Smooth muscle cell (in vitro differentiated cells): ENCODE results near the gene PDZD7. TPM values are rescaled to one million over a fixed set of nuclear protein-coding genes. Genes with fewer than 3 reads are reported as not detected.
A peak's percentile ranks its signal among the peaks of the same experiment; 100 is the strongest.

Experiments used
- DNase-seq: peaks from one replicate; lab custom pipeline; 2025; ENCODE audit not compliant: unreplicated experiment; lab: John Stamatoyannopoulos, UW
- H2AFZ ChIP-seq: fragments of 200-600 bp; sonication (generic); 2 replicates; pipeline ENCODE4 v1.6.0; 2016; ENCODE audit warnings: antibody characterized with exemption, low read depth, mild to moderate bottlenecking
- H3F3A ChIP-seq: fragments of 200-600 bp; sonication (generic); 2 replicates; pipeline ENCODE4 v1.6.0; 2017; ENCODE audit warnings: antibody characterized with exemption, low read depth
- H3K27ac ChIP-seq: fragments of 200-600 bp; sonication (generic); 2 replicates; pipeline ENCODE4 v1.5.1; 2016; ENCODE audit warnings: low read depth, mild to moderate bottlenecking
- H3K27me3 ChIP-seq: fragments of 200-600 bp; sonication (generic); 2 replicates; pipeline ENCODE4 v1.6.1; 2016; ENCODE audit warnings: low read depth, mild to moderate bottlenecking
- H3K36me3 ChIP-seq: fragments of 200-600 bp; sonication (generic); 2 replicates; pipeline ENCODE4 v1.5.1; 2016; ENCODE audit warnings: low read depth
- H3K4me1 ChIP-seq: fragments of 200-600 bp; sonication (generic); 2 replicates; pipeline ENCODE4 v1.5.1; 2016; ENCODE audit warnings: low read depth
- H3K4me2 ChIP-seq: fragments of 200-600 bp; sonication (generic); 2 replicates; pipeline ENCODE4 v1.6.0; 2016; ENCODE audit warnings: mild to moderate bottlenecking
- H3K4me3 ChIP-seq: fragments of 200-600 bp; sonication (generic); 2 replicates; pipeline ENCODE4 v1.5.1; 2016; ENCODE audit warnings: mild to moderate bottlenecking
- H3K79me2 ChIP-seq: fragments of 200-600 bp; sonication (generic); 2 replicates; pipeline ENCODE4 v1.6.0; 2016; ENCODE audit warnings: low read depth, mild to moderate bottlenecking
- H3K9ac ChIP-seq: fragments of 200-600 bp; sonication (generic); 2 replicates; pipeline ENCODE4 v1.6.0; 2016; ENCODE audit warnings: low read depth
- H3K9me3 ChIP-seq: fragments of 200-600 bp; sonication (generic); replicated peaks from 2 replicates; pipeline ENCODE4 v1.5.1; 2016; ENCODE audit warnings: low read depth
- H4K20me1 ChIP-seq: fragments of 200-600 bp; sonication (generic); 2 replicates; pipeline ENCODE4 v1.6.0; 2016; ENCODE audit warnings: low read depth
- WGBS: methylation state at CpG from one replicate; pipeline ENCODE4 v1.1.7; 2016; ENCODE audit warnings: low lambda C conversion rate; 5-methylcytosine and 5-hydroxymethylcytosine counted together
- polyA plus RNA-seq: library from polyadenylated mRNA; unstranded; fragments of >200 nt; fragmentation: Nextera tagmentation; extraction: Ambion mirVana; gene quantifications from 2 replicates; pipeline ENCODE4 v1.2.1, GENCODE V29; 2016
- total RNA-seq: library from RNA; depleted of rRNA; stranded (reverse); fragments of >200 nt; gene quantifications from 2 replicates; pipeline ENCODE4 v1.2.3, GENCODE V29; 2014
- TF ChIP-seq, protein P1 (sequence below): fragments of 200-600 bp; sonication (generic); IDR thresholded peaks from 2 replicates; pipeline ENCODE4 v1.5.1; 2017; ENCODE audit warnings: borderline replicate concordance, mild to moderate bottlenecking, antibody characterized with exemption; ENCODE audit not compliant: insufficient read depth, poor library complexity, severe bottlenecking

Gene PDZD7
- total and polyA plus RNA-seq, 2 experiments from 2014 or later, result 0.93 to 2.0 TPM

DNA sequence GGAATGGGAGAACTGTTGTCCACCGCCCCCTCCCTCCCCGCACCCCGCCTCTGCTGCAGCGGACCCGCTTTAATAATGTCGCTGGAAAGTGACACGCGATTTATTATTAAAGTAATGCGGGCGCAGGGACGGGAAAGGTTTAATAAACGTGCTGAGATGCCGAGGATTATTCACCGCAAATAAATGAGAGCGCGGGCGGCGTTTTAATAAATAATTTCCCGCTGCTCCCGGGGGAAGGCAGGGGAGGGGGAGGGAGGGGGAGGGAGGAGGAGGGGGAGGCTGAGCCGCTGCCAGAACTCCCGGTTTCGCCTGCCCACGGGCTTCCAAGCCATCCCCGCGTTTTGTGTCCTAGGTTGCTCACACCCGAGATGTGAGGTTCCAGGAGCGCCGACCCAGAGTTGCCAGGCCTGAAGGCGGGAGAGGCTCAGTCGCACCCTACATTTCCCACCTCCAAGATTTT is 36.0 kb upstream of the PDZD7 start:
- H3K4me2 ChIP-seq, result peak overlapping the region; percentile 97
- H3F3A ChIP-seq, result peaks cover 18% of the 10 kb centered on the region
- peaks cover 36% of the 10 kb centered on the region for H3K4me1 ChIP-seq
- H3K27me3 ChIP-seq, result no peaks in the 10 kb centered on the region
- peak overlapping the region; percentile 17 for H3K27ac ChIP-seq
- no peaks in the 10 kb centered on the region for H3K9me3 ChIP-seq
- DNase-seq, result no peak
- H3K4me3 ChIP-seq, result peak overlapping the region; percentile 66
- TF ChIP-seq, protein P1, sequence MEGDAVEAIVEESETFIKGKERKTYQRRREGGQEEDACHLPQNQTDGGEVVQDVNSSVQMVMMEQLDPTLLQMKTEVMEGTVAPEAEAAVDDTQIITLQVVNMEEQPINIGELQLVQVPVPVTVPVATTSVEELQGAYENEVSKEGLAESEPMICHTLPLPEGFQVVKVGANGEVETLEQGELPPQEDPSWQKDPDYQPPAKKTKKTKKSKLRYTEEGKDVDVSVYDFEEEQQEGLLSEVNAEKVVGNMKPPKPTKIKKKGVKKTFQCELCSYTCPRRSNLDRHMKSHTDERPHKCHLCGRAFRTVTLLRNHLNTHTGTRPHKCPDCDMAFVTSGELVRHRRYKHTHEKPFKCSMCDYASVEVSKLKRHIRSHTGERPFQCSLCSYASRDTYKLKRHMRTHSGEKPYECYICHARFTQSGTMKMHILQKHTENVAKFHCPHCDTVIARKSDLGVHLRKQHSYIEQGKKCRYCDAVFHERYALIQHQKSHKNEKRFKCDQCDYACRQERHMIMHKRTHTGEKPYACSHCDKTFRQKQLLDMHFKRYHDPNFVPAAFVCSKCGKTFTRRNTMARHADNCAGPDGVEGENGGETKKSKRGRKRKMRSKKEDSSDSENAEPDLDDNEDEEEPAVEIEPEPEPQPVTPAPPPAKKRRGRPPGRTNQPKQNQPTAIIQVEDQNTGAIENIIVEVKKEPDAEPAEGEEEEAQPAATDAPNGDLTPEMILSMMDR, result no peak
- H3K36me3 ChIP-seq, result no peaks in the 10 kb centered on the region
- peak overlapping the region; percentile 8 for H3K9ac ChIP-seq
- under 1% methylated on average over 15 of the region's 31 CpGs for WGBS
- H3K79me2 ChIP-seq, result no peaks in the 10 kb centered on the region
- no peaks in the 10 kb centered on the region for H4K20me1 ChIP-seq
- peak overlapping the region; percentile 84 for H2AFZ ChIP-seq

DNA sequence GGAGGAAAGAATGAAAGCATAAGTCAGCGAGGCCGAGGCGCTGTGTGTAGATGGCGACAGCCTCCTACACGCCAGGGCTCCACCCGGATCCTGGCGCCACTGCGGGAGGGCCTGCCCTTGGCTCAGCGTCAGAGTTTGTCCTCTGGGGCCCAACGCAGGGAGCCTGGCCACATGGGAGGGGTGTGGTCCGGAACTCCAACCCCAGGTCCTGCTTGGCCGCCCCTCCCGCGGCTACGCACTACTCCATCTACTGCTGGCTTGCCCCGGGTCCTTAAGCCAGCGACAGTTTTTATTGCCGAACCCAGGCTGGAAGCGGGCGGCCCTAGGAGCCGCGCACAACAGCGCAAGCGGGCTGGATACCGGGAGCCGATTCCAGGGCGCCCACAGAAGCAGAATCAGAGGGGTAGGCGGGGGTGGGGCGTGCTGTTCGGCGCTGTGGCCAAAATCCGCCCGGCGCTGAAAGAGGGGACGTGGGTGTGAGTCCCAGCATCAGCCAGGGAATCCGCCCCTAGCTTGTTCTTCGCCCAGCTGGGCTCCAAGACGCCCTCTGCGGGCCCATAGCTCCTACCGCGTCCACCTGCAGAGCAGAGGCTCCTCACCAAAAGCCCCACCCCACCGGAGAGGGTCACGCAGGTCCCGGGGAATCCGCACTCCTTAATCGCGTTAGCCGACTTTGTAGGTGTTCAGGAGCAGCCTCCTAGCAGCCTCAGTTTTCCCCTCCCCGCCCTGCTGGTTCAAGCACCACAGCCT is 35.4 kb upstream of the PDZD7 start:
- Histone ChIP-seq H3K27me3 (no peaks in the 10 kb centered on the region), H2AFZ (peak overlapping the region; percentile 16), H3K4me1 (peaks cover 41% of the 10 kb centered on the region), H3K27ac (peak overlapping the region; percentile 13), H3F3A (peaks cover 24% of the 10 kb centered on the region), H3K9me3 (no peaks in the 10 kb centered on the region), H3K79me2 (no peaks in the 10 kb centered on the region), H3K9ac (no peak overlapping the region), H4K20me1 (no peaks in the 10 kb centered on the region), H3K4me2 (peak overlapping the region; percentile 97), H3K4me3 (peak overlapping the region; percentile 66), H3K36me3 (no peaks in the 10 kb centered on the region)
- TF ChIP-seq, protein P1, result peak; percentile 22
- peak; percentile 55 for DNase-seq
- 1% methylated on average over 45 of the region's 49 CpGs for WGBS

DNA sequence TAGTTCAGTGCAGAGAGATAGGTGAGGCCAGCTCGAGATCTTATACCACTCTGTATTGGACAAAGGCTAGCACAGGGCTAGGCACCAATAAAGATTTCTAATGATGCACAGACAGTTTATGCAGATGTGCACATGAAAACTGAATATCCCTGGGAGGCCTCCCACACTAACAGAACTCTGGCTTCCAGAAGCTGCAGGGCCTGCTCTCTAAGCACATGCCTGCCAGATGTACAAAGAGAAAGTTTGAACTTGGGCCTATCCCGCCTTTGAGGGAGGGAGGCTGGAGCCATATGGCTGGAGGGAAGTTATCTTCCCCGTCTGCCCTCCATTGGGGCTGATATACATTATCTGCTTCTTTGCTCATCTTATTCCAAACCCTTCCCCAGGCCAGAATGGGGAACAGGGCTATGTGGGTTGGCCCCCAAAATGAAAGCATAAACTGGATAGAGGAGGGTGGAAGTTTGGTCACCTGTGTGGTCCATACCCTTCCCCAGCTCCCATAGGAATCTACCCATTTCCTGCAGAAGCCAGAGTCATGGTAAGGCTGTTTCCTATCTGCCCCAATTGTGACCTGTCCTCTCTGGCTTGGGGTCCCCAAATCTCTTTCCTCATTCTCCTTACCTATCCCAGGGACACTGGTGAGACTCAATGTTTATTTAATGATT is 34.7 kb upstream of the PDZD7 start:
- H2AFZ ChIP-seq, result no peak overlapping the region
- no peaks in the 10 kb centered on the region for H3K9me3 ChIP-seq
- no peaks in the 10 kb centered on the region for H3K79me2 ChIP-seq
- H3K4me3 ChIP-seq, result peak overlapping the region; percentile 66
- TF ChIP-seq, protein P1, result no peak
- peak overlapping the region; percentile 97 for H3K4me2 ChIP-seq
- H4K20me1 ChIP-seq, result no peaks in the 10 kb centered on the region
- no peaks in the 10 kb centered on the region for H3K27me3 ChIP-seq
- no peak for DNase-seq
- H3K36me3 ChIP-seq, result no peaks in the 10 kb centered on the region
- H3K9ac ChIP-seq, result no peak overlapping the region
- H3K27ac ChIP-seq, result peak overlapping the region; percentile 13
- WGBS, result 55% methylated on average over 3 of the region's 3 CpGs
- H3F3A ChIP-seq, result peaks cover 24% of the 10 kb centered on the region
- H3K4me1 ChIP-seq, result peaks cover 41% of the 10 kb centered on the region
